B cell (primary cell): ENCODE results near the gene ZSWIM7. TPM values are rescaled to one million over a fixed set of nuclear protein-coding genes. Genes with fewer than 3 reads are reported as not detected.

Experiments used
- ATAC-seq: fragments of 200-7000 bp; cut with Tn5 transposase; one replicate; pipeline ENCODE4 v1.10.0; 2021; ENCODE audit warnings: low read depth, mild to moderate bottlenecking, moderate number of reproducible peaks, moderate library complexity
- CTCF ChIA-PET: fragments of 350-600 bp; sonication (Branson Sonifier 250); formaldehyde crosslinking; loops from one replicate; lab custom pipeline; 2021; ENCODE audit warnings: antibody characterized with exemption, inconsistent platforms; lab: Charles Lee
- POLR2A ChIA-PET: fragments of 350-600 bp; sonication (Branson Sonifier 250); formaldehyde crosslinking; loops from one replicate; lab custom pipeline; 2021; ENCODE audit warnings: antibody characterized with exemption; lab: Charles Lee
- DNase-seq: peaks from one replicate; pipeline ENCODE4 v3.0.0; 2013
- H2AFZ ChIP-seq: 2 replicates; pipeline ENCODE4 v1.6.1; 2012; ENCODE audit warnings: mild to moderate bottlenecking, low read depth, low read length; ENCODE audit not compliant: insufficient read depth, poor library complexity, severe bottlenecking
- H3K27ac ChIP-seq, 2 donors: 1 replicate in 1 of 2; 2 replicates in 1 of 2; pipeline ENCODE4 v1.5.1; 2012 to 2013; ENCODE audit warnings: low read length in 2 of 2, mild to moderate bottlenecking in 2 of 2, moderate library complexity in 1 of 2
- H3K27me3 ChIP-seq, 4 experiments: fragments of 200-600 bp in 1 of 4; sonication (generic) in 1 of 4; replicated peaks in 1 of 4; 1 replicate in 2 of 4; 2 replicates in 2 of 4; pipeline versions ENCODE4 v1.6.1 to v1.7.0; 2013 to 2016; ENCODE audit warnings: low read length in 3 of 4, mild to moderate bottlenecking in 2 of 4, mixed read lengths in 1 of 4, moderate library complexity in 1 of 4; ENCODE audit not compliant: insufficient read depth in 4 of 4, control insufficient read depth in 3 of 4; ENCODE audit errors: control extremely low read depth in 1 of 4
- H3K36me3 ChIP-seq, 2 experiments: replicated peaks in 1 of 2; 1 replicate in 1 of 2; 2 replicates in 1 of 2; pipeline versions ENCODE4 v1.6.1 to v1.7.1; 2013; ENCODE audit warnings: low read length in 1 of 2; ENCODE audit not compliant: insufficient read depth in 2 of 2, control insufficient read depth in 1 of 2; ENCODE audit errors: control extremely low read depth in 1 of 2, extremely low read depth in 1 of 2
- H3K4me1 ChIP-seq, 2 donors: fragments of 200-600 bp in 1 of 2; sonication (generic) in 1 of 2; 1 replicate in 1 of 2; 2 replicates in 1 of 2; pipeline versions ENCODE4 v1.5.1 to v1.6.1; 2013 to 2017; ENCODE audit warnings: low read length in 2 of 2; ENCODE audit not compliant: control insufficient read depth in 2 of 2, insufficient read depth in 2 of 2
- H3K4me2 ChIP-seq: replicated peaks from 2 replicates; pipeline ENCODE3; 2012; ENCODE audit warnings: mild to moderate bottlenecking, low read depth, low read length; ENCODE audit not compliant: poor library complexity, severe bottlenecking
- H3K4me3 ChIP-seq, 5 experiments: fragments of 200-600 bp in 1 of 5; sonication (generic) in 1 of 5; 1 replicate in 3 of 5; 2 replicates in 2 of 5; pipeline versions ENCODE4 v1.5.1 to v1.7.0; 2011 to 2016; ENCODE audit warnings: low read length in 4 of 5, mild to moderate bottlenecking in 4 of 5, low read depth in 2 of 5, control low read depth in 1 of 5, moderate library complexity in 1 of 5; ENCODE audit not compliant: insufficient read depth in 1 of 5; ENCODE audit errors: control extremely low read depth in 1 of 5, extremely low read depth in 1 of 5
- H3K79me2 ChIP-seq: fragments of 200-600 bp; sonication (generic); one replicate; pipeline ENCODE4 v1.6.0; 2016; ENCODE audit warnings: low read length; ENCODE audit not compliant: control insufficient read depth, insufficient read depth
- H3K9ac ChIP-seq: fragments of 200-600 bp; sonication (generic); 2 replicates; pipeline ENCODE4 v1.6.1; 2017; ENCODE audit warnings: mild to moderate bottlenecking, low read length, moderate library complexity
- H3K9me3 ChIP-seq, 3 donors: one replicate each; pipeline versions ENCODE4 v1.6.1 to v1.7.1; 2013; ENCODE audit warnings: low read length in 2 of 3; ENCODE audit not compliant: control insufficient read depth in 2 of 3, insufficient read depth in 1 of 3; ENCODE audit errors: control extremely low read depth in 1 of 3
- H4K20me1 ChIP-seq: 2 replicates; pipeline ENCODE4 v1.6.0; 2012; ENCODE audit warnings: mild to moderate bottlenecking, low read length; ENCODE audit not compliant: insufficient read depth, control insufficient read depth, poor library complexity, severe bottlenecking
- H3K27ac Mint-ChIP-seq: one replicate; pipeline ENCODE4 v1.8.0; 2021; ENCODE audit warnings: mixed read lengths
- H3K27me3 Mint-ChIP-seq: one replicate; pipeline ENCODE4 v1.8.0; 2021; ENCODE audit warnings: mixed read lengths
- H3K4me1 Mint-ChIP-seq: one replicate; pipeline ENCODE4 v1.8.0; 2021; ENCODE audit warnings: mixed read lengths
- H3K4me3 Mint-ChIP-seq: one replicate; pipeline ENCODE4 v1.8.0; 2021; ENCODE audit warnings: mixed read lengths
- H3K9me3 Mint-ChIP-seq: one replicate; pipeline ENCODE4 v1.8.0; 2022; ENCODE audit warnings: mixed read lengths; ENCODE audit not compliant: insufficient read depth
- EZH2 ChIP-seq: IDR thresholded peaks from 2 replicates; pipeline ENCODE4 v1.6.1; 2012; ENCODE audit warnings: borderline replicate concordance, low read depth, mild to moderate bottlenecking, moderate library complexity, low read length; ENCODE audit not compliant: insufficient read depth, poor library complexity, severe bottlenecking
- WGBS: methylation state at CpG from one replicate; pipeline ENCODE4 v1.1.5; 2013; ENCODE audit warnings: missing lambda C conversion rate; ENCODE audit not compliant: insufficient coverage; 5-methylcytosine and 5-hydroxymethylcytosine counted together
- intact Hi-C: fragments of 100-400 bp; cut with micrococcal nuclease; formaldehyde crosslinking; loops from one replicate; pipeline ENCODE4 v1.10.0; 2022
- polyA plus RNA-seq: library from polyadenylated mRNA; depleted of rRNA; stranded (reverse); fragments of >200 nt; gene quantifications from 2 replicates; pipeline ENCODE4 v1.2.3, GENCODE V29; 2012
- total RNA-seq, 2 donors: library from RNA; stranded (reverse); fragments of 120-200 nt in 1 of 2; gene quantifications; 1 replicate in 1 of 2; 2 replicates in 1 of 2; pipeline versions ENCODE4 v1.2.3 to v1.2.4, GENCODE V29; 2013 to 2022
- TF ChIP-seq, protein P1 (sequence below): fragments of 200-600 bp; IDR thresholded peaks from one replicate; pipeline ENCODE4 v1.8.0; 2022; ENCODE audit warnings: antibody characterized with exemption, mild to moderate bottlenecking

Gene ZSWIM7
- total and polyA plus RNA-seq, 2 donors (not counting 1 experiment from before 2014, with no cell fraction given): 25.1 to 39.3 TPM

DNA sequence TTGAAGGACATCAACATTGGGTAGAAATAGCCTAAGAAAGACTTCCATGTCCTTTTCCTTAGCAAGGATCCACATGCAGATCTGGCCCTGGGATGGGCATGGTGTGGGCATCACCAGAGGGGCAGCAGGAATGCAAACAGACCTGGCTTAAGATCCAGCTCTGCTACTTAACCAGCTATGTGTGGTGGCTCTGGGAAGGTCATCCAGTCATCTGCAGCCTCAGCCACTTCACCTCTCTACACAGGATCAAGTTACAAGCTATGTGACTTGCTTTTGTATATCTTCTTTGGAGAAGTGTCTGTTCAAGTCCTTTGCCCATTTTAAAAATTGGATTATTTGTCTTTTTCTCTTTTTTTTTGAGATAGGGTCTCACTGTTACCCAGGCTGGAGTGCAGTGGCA, 68.1 kb downstream of the ZSWIM7 start:
- ChIA-PET CTCF (no interaction called here), POLR2A (no interaction called here)
- H3K27ac ChIP-seq: no peak overlapping the region
- H3K27ac Mint-ChIP-seq: no peak overlapping the region
- ATAC-seq: no peak
- H3K9me3 ChIP-seq: peaks cover 0 to 3% (median 0%) of the 10 kb centered on the region in 3 donors
- DNase-seq: no peak
- H3K27me3 ChIP-seq: peaks cover 0 to 5% (median 0%) of the 10 kb centered on the region in 4 experiments
- no peak overlapping the region for H2AFZ ChIP-seq
- no peak overlapping the region for H3K4me3 ChIP-seq
- H4K20me1 ChIP-seq: no peaks in the 10 kb centered on the region
- H3K79me2 ChIP-seq: no peaks in the 10 kb centered on the region
- peaks cover 10% of the 10 kb centered on the region for H3K27me3 Mint-ChIP-seq
- H3K9ac ChIP-seq: no peak overlapping the region
- no peaks in the 10 kb centered on the region for H3K9me3 Mint-ChIP-seq
- no peak overlapping the region for H3K4me2 ChIP-seq
- TF ChIP-seq, protein P1, sequence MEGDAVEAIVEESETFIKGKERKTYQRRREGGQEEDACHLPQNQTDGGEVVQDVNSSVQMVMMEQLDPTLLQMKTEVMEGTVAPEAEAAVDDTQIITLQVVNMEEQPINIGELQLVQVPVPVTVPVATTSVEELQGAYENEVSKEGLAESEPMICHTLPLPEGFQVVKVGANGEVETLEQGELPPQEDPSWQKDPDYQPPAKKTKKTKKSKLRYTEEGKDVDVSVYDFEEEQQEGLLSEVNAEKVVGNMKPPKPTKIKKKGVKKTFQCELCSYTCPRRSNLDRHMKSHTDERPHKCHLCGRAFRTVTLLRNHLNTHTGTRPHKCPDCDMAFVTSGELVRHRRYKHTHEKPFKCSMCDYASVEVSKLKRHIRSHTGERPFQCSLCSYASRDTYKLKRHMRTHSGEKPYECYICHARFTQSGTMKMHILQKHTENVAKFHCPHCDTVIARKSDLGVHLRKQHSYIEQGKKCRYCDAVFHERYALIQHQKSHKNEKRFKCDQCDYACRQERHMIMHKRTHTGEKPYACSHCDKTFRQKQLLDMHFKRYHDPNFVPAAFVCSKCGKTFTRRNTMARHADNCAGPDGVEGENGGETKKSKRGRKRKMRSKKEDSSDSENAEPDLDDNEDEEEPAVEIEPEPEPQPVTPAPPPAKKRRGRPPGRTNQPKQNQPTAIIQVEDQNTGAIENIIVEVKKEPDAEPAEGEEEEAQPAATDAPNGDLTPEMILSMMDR: no peak
- no peak for TF ChIP-seq EZH2
- peaks cover 6 to 7% of the 10 kb centered on the region in 2 donors for H3K4me1 ChIP-seq
- intact Hi-C loops: no loop called here
- H3K4me3 Mint-ChIP-seq: no peak overlapping the region
- no peaks in the 10 kb centered on the region for H3K36me3 ChIP-seq
- H3K4me1 Mint-ChIP-seq: peaks cover 9% of the 10 kb centered on the region

DNA sequence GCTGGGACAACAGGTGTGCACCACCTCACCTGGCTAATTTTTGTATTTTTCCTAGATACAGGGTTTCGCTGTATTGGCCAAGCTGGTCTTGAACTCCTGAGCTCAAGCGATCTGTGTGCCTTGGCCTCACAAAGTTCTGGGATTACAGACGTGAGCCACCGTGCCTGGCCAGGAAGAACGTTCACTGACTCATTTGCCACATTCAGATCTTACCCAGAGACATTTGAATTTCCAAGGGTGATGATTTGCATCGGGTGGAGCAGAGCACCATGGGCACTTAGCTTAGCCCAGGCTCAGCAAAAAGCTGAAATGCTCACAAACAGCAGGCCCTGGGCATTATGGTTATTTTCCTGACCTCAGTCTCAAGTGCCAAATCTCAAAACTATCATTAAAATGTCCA, 69.1 kb downstream of the ZSWIM7 start:
- intact Hi-C loops: no loop called here
- POLR2A ChIA-PET: no interaction called here

More for the DNA sequence above, 69.1 kb downstream of the ZSWIM7 start:
- H3K4me3 ChIP-seq: no peak overlapping the region
- no peak for TF ChIP-seq EZH2
- H3K27me3 ChIP-seq: peaks cover 0 to 6% (median 0%) of the 10 kb centered on the region in 4 experiments
- no peak overlapping the region for H2AFZ ChIP-seq
- Mint-ChIP-seq H3K4me1 (peaks cover 9% of the 10 kb centered on the region), H3K27me3 (peaks cover 18% of the 10 kb centered on the region), H3K27ac (no peak overlapping the region), H3K4me3 (no peak overlapping the region), H3K9me3 (no peaks in the 10 kb centered on the region)
- no peaks in the 10 kb centered on the region for H3K79me2 ChIP-seq
- H3K4me2 ChIP-seq: no peak overlapping the region
- H3K4me1 ChIP-seq: peaks cover 6 to 7% of the 10 kb centered on the region in 2 donors
- no peak overlapping the region for H3K27ac ChIP-seq
- ATAC-seq: no peak
- 49% methylated on average over 6 of the region's 6 CpGs for WGBS
- no peak for DNase-seq
- H3K36me3 ChIP-seq: no peaks in the 10 kb centered on the region
- H4K20me1 ChIP-seq: no peaks in the 10 kb centered on the region
- CTCF ChIA-PET: no interaction called here
- no peak overlapping the region for H3K9ac ChIP-seq
- H3K9me3 ChIP-seq: peaks cover 0 to 3% (median 0%) of the 10 kb centered on the region in 3 donors
